GM20000 (cell line): ENCODE data around the gene ANKRD1.

Experiments
- DNase-seq: peaks from one replicate; pipeline ENCODE4 v3.0.0; 2012; ENCODE audit warnings: low spot score
- TF ChIP-seq, protein P1 (sequence below): IDR thresholded peaks from 2 replicates; pipeline ENCODE4 v1.5.1; 2012; ENCODE audit warnings: mild to moderate bottlenecking, control low read depth; ENCODE audit errors: extremely low read depth, missing control alignments

The ANKRD1 gene

DNA sequence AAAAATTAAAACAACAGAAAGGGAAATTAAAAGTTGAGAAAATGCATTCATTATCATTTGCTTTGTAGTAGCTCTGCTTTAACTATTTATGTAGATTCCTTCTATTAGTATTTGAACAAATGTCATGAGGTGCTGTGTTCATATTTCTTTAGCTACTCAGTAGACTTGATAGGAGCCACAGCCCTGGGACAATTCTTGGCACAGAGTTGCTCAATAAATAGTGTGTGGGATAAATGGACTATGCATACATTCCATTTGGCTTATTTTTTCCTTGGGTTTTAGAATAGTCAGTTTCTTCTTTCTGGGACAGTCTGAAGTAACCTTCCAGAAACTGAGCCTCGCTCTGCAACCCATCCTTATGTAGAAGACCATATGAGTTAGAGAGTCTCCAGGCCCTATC lies 35.7 kb downstream of the ANKRD1 start:
- no peak for DNase-seq
- TF ChIP-seq, protein P1, sequence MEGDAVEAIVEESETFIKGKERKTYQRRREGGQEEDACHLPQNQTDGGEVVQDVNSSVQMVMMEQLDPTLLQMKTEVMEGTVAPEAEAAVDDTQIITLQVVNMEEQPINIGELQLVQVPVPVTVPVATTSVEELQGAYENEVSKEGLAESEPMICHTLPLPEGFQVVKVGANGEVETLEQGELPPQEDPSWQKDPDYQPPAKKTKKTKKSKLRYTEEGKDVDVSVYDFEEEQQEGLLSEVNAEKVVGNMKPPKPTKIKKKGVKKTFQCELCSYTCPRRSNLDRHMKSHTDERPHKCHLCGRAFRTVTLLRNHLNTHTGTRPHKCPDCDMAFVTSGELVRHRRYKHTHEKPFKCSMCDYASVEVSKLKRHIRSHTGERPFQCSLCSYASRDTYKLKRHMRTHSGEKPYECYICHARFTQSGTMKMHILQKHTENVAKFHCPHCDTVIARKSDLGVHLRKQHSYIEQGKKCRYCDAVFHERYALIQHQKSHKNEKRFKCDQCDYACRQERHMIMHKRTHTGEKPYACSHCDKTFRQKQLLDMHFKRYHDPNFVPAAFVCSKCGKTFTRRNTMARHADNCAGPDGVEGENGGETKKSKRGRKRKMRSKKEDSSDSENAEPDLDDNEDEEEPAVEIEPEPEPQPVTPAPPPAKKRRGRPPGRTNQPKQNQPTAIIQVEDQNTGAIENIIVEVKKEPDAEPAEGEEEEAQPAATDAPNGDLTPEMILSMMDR = no peak

DNA sequence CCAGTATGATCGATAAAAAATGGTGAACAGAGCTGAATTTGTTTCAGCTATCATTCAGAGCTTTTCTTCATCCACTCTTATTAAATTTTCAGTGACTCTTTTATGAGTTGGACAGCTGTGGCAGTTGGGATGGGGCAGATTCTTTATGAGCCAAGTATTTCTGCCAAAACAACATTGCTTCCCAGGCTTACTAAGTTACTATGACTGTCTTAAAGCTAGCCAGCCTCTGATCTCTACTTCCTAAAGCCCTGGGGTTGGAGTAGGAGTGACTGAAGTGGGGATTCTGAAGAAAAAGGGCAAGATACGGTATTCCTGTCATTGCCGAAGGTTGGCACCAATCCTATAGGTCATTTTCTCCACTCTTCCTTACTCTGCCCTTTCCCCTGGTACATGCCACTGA lies 36.5 kb downstream of the ANKRD1 start:
- DNase-seq = no peak
- TF ChIP-seq, protein P1 = no peak

DNA sequence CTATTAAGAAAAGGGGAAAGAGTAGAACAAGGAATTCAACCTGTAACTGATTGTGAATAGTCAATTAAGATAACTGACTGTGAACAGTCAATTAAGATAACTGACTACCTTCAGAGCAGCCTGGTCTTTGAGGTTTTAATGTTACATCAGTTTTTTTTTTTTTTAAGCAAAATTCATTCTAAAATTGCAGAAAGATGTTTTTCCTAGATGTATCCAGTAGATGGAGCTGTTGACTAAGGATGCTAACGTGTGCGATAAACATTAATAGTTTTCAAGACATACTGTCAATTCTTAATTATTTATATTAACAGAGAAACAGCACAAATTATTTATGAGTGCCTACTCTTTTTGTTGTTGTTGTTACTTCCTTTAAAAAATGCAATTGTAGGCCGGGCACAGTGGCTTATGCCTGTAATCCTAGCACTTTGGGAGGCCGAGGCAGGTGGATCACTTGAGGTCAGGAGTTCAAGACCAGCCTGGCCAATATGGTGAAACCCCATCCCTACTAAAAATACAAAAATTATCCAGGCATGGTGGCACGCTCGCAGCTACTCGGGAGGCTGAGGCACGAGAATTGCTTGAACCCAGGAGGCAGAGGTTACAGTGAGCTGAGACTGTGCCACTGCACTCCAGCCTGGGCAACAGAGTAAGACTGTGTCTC lies 40.7 kb downstream of the ANKRD1 start:
- TF ChIP-seq, protein P1 = peak; percentile 21
- peak; percentile 30 for DNase-seq

DNA sequence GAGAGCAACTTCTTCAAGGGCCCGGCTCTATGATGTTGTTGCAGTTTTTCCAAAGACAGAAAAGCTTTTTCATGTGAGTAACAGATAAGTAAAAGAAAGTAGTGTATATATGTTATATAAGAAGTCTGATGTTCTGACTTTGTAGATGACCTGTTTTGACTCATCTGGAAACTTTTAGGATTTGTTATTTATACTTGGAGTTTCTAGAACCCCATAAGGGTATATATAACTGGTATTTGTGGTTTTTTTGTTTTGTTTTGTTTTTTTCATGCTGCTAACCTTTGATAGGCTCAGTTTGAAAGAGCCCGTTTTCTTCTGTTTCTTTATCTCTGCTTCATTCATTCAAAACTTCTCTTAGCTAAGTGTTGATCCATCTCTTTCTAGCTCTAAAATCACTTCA lies 41.8 kb downstream of the ANKRD1 start:
- DNase-seq = no peak
- TF ChIP-seq, protein P1 = no peak

DNA sequence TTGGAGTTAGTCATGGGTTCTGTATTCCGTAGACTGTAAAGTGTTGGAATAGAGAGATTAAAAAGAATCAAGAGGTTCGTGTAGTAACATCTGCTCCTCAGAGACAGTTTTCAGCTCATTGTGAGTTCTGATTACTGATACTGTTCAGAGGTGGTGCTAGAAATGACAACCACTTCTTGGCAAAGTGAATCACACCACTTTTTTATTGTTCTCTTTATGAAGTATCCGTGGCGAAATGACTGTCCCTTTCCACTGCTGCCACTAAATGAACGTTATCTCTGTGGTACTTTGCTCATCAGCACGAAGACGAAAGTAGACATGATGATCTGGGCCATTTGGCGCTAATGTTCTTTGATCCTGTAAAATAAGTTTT lies 48.3 kb downstream of the ANKRD1 start:
- DNase-seq = no peak
- TF ChIP-seq, protein P1 = no peak

DNA sequence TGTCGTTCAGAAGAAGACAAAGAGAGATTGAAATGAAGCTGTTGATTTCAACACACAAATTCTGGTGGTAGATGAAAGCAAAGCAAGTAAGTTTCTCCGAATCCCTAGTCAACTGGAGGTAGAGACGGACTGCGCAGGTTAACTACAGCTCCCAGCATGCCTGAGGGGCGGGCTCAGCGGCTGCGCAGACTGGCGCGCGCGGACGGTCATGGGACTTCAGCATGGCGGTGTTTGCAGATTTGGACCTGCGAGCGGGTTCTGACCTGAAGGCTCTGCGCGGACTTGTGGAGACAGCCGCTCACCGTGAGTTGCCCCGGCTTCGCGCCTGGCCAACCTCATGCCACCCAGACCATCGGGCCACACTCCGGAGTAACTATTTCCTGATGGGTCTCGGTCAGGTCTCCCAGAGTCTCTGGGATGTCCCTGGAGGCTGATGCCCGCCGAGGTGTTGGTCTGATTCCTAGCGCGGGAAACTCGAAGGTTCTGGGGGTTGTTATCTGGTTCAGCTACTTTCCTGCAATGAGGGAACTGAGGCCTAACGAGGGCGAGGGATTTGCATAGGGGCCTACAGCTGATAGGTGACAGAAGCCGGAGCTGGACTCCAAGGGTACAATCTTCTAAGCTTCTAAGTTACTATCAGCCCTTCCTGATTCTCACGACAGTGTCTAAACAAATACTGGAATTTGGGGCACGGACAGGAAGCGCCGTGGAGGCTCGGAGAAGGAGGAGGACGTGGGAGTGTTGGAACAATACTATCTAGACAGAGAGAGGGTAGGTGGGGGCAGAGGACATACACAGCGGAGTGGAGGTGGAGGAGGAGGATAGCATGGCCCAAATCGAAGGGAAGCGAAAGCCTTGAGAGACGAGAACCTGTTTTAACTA lies 48.9 kb downstream of the ANKRD1 start, which contains the start of gene RPP30:
Gene RPP30 (plus strand): TSS at position 209 of the 882 bp plus-strand sequence. CDS start 13 bp downstream, at position 222.
- TF ChIP-seq, protein P1 = no peak
- peak; percentile 86 for DNase-seq

DNA sequence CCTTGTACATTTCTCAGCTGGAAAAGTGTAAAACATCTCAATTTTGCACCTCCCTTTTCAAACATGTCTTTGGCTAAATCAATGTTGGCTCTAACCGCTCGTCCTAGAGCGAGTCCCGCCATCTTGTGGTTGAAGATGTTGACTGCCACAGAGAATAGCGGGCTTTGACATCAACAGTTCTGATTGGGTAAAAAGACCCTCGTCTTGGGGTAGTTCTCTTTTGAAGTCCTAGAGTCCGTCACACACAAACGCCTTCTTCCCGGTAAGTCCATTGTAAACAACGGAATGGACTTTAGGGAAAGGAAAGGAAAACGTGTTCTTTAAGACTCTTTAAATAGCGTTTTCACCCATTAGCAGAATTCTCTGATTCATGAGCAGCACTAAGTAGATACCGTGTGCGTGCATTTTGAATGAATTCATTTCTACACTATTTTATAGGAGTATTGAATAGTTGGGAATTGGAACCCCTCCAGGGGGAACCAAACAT lies 49.6 kb downstream of the ANKRD1 start:
- DNase-seq = peak; percentile 65
- TF ChIP-seq, protein P1 = no peak
